ENCODE data around the gene SDF2. TPM values are rescaled to one million over a fixed set of nuclear protein-coding genes. Genes with fewer than 3 reads are reported as not detected.

The SDF2 gene, protein sequence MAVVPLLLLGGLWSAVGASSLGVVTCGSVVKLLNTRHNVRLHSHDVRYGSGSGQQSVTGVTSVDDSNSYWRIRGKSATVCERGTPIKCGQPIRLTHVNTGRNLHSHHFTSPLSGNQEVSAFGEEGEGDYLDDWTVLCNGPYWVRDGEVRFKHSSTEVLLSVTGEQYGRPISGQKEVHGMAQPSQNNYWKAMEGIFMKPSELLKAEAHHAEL
- total RNA-seq, result 69.3 and 88.0 TPM in 2 replicates

DNA sequence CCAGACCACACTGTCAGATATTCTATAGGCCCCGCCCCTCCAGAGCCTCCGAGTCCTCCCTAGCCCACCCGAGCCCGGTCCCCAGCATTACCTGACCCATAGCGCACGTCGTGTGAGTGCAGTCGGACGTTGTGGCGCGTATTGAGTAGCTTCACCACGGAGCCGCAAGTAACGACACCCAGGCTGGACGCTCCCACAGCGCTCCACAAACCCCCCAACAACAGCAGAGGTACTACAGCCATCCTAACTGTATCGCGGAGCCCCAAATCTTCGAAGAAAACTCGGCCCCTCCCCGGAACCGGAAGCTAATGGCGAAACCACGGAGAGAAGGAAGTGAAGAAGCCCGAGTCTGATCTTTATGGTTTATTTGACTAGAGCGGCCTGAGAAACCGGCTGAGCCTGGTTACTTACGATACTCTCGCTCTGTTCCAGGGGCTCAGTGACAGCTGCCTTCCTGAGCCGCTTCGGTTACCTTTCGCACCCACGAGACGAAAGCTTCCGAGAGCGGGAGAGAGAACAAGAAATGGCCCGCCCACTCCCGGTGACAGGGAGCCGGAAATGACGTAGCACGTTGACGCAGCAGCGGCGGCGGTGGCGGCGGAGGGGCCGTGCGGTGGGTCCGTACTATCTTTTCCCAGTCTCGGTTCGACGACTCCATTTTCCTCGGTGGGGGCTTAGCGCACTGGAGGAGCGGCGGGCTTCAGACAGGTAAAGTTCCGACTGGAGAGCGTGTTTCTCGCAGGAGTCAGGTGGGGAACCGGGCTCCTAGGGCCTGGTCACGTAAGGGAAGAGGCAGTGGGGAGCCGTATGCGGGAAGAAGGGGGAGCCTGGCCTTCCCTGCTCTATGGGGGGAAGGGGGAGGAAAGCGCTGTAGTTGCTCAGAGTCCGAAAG is at the start of gene SDF2, which contains the start of gene SUPT6H:
TSS of gene SDF2 (minus strand) at position 272 of the 892 bp plus-strand sequence. CDS start at position 242, 30 bp downstream.
TSS of gene SUPT6H (plus strand) at position 571 of the 892 bp plus-strand sequence. CDS start 11,197 bp downstream, outside the sequence.

DNA sequence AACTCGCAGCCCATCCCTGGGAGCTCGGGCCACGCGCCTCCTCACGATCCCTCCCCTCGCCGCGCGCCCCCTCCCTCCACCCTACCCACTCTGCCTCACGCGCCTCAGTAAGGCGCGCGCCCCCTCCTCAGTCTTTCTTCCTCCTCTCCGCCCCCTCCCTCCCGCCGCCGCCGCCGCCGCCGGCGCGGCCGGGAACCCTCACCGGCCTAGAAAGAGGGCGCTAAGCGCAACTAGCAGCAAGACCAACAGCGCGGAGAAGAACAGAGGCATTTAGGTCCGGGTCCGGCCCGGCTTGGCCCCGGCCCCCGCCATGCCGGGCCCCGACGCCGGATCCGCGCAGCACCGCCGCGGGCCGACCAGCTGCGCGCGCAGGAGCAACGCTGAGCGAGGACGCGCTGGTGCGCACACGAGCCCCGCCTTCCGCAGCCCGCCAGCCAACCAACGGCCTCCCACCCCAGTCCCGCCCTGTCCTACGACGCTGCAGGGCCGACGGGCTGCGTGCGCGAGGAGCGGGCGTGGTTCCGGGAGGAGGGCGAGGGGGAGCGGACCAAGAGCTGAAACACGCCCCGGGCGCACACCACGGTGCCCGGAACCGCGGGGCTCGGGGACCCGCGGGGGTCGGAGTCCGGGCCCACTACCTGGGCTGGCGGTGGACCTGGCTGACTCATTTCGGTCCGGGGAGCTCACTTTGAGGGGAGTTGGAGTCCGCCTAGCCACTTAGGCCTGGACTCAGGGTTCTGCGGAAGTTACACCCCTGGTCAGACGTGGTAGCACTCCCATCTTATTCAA is 16.7 kb downstream of the SDF2 start, which contains the start of gene BLTP2:
TSS of gene BLTP2 (minus strand) at position 372 of the 789 bp plus-strand sequence. CDS start at position 270, 102 bp downstream.

DNA sequence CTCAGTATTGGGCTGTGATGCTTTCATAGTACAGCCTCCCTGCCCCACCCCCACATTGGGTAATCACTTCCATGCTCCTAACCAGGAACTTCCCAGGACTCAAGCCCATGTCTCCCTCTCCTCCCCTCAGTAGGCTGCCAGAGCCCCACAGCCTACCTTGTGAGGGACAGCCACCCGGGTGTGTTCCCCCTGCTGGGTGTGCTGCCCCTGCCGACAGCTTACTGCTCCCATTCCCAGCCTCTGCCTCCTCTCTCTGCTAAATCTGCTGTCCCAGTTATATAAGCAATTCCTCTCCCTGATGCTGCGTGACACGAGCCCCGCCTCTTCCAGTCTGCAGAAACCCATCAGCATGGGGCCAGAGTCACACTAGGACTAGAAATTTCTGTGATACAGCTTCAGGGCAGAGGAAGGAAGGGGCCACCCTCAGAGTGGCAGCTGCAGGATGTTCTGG is 47.8 kb downstream of the SDF2 start, which contains the start of gene RSKR:
TSS of gene RSKR (minus strand) at position 255 of the 451 bp plus-strand sequence. CDS start at position 231, 24 bp downstream.

DNA sequence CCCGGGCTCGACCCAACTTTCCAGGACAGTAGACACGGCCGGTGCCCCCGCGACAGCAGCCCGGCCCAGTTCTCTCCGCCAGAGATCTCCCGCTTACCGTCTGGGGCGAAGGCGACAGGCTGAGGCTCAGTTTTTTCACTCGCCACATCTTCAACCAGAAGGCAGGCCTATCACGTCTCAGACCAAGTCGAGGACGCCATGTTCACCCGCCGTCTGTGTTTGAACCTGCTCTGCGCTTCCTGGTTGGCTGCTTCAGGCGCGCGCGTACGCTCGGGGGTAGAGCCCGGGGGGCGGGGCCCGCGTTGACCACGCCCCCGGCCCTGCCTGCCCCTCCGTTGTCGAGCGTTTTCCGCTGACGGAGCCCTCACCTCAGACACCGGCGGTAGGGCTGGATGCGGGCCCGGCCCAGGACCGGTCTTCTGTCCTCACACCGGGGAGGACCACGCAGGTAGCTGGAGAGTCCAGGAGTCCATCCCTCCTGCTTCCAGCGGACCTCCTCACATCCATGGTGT is 62.9 kb downstream of the SDF2 start, which contains the start of gene SPAG5:
TSS of gene SPAG5 (minus strand) at position 227 of the 512 bp plus-strand sequence. CDS start at position 148, 79 bp downstream.

Other genes starting within 250 kb of the SDF2 start
- not detected in 2 replicates for gene SLC13A2, start 188.3 kb downstream of the SDF2 start, total RNA-seq
- gene FOXN1, start 155.6 kb downstream of the SDF2 start, total RNA-seq, result not detected in 2 replicates
- 19.2 and 19.9 TPM in 2 replicates for gene UNC119, start 109.3 kb downstream of the SDF2 start, total RNA-seq
- 45.0 and 51.4 TPM in 2 replicates for gene PIGS, start 90.4 kb downstream of the SDF2 start, total RNA-seq
- 33.3 and 33.5 TPM in 2 replicates for gene ALDOC, start 85.0 kb downstream of the SDF2 start, total RNA-seq
- 21.9 and 40.0 TPM in 2 replicates for gene SPAG5, start 62.9 kb downstream of the SDF2 start, total RNA-seq
- 5.3 and 6.5 TPM in 2 replicates for gene RSKR, start 47.7 kb downstream of the SDF2 start, total RNA-seq
- 182 and 257 TPM in 2 replicates for gene BLTP2, start 16.7 kb downstream of the SDF2 start, total RNA-seq
- gene SUPT6H, start 299 bp upstream of the SDF2 start, total RNA-seq, result 55.5 and 59.6 TPM in 2 replicates
- 1.1 and 2.0 TPM in 2 replicates for gene PROCA1, start 50.0 kb upstream of the SDF2 start, total RNA-seq
- gene RAB34, start 56.0 kb upstream of the SDF2 start, total RNA-seq, result 185 and 201 TPM in 2 replicates
- gene RPL23A, start 58.1 kb upstream of the SDF2 start, total RNA-seq, result 906 and 915 TPM in 2 replicates
- gene TLCD1, start 64.3 kb upstream of the SDF2 start, total RNA-seq, result 3.7 and 5.7 TPM in 2 replicates
- 4.4 and 4.7 TPM in 2 replicates for gene NEK8, start 66.9 kb upstream of the SDF2 start, total RNA-seq
- gene TRAF4, start 82.1 kb upstream of the SDF2 start, total RNA-seq, result 18.1 and 23.9 TPM in 2 replicates
- gene FAM222B, start 180.9 kb upstream of the SDF2 start, total RNA-seq, result 2.4 and 2.8 TPM in 2 replicates
- gene ERAL1, start 193.1 kb upstream of the SDF2 start, total RNA-seq, result 13.6 and 15.2 TPM in 2 replicates
- 39.9 and 43.3 TPM in 2 replicates for gene FLOT2, start 235.8 kb upstream of the SDF2 start, total RNA-seq
- gene DHRS13, start 241.2 kb upstream of the SDF2 start, total RNA-seq, result 1.2 and 2.4 TPM in 2 replicates

Measured in aortic smooth muscle cell (primary cell).